ENCODE data around the gene SH3BP1.

- TF ChIP-seq CTCF (IDR thresholded peaks at IDR 0.05; ENCODE audit: low read depth, low read length): peak; percentile 22; the same call in 1 of the 2 replicates
- TF ChIP-seq EZH2phosphoT487 (IDR thresholded peaks at IDR 0.05; ENCODE audit: low read depth): no peak
These were observed 5.6 kb upstream of the SH3BP1 start for GRCh38 chr22:37633625-37634416.
